ENCODE data around the gene MACF1. TPM values are rescaled to one million over a fixed set of nuclear protein-coding genes. Genes with fewer than 3 reads are reported as not detected.

The MACF1 gene
- total and polyA plus RNA-seq, 8 donors = 16.8 to 662 (median 236) TPM

GRCh38 chr1:39292401-39292800 lies 87.9 kb downstream of the MACF1 start:
- intact Hi-C loops (cut with DNase I; ENCODE audit: low total_unique reads) = no loop called here
- H3K4me3 ChIP-seq = no peak overlapping the region
- DNase-seq = no peak
- 27 to 54% (median 44%) methylated on average over 1 of the region's 1 CpG for WGBS, 5 donors
- H3K36me3 ChIP-seq = peaks cover 55 to 96% (median 90%) of the 10 kb centered on the region in 4 donors
- H3K27ac ChIP-seq = no peak overlapping the region
- peaks cover 0 to 14% (median 4%) of the 10 kb centered on the region in 4 donors for H3K4me1 ChIP-seq
- H3K27me3 ChIP-seq = no peaks in the 10 kb centered on the region
- TF ChIP-seq POLR2AphosphoS5 (IDR thresholded peaks at IDR 0.05) (no peak), EP300 (IDR thresholded peaks at IDR 0.05) (no peak), CTCF (IDR thresholded peaks at IDR 0.05) (no peak), POLR2A (IDR thresholded peaks at IDR 0.05) (no peak)
- no peaks in the 10 kb centered on the region for H3K9me3 ChIP-seq

GRCh38 chr1:39293375-39294070 lies 89.0 kb downstream of the MACF1 start:
- Histone ChIP-seq H3K27me3 (no peaks in the 10 kb centered on the region), H3K4me1 (peaks cover 0 to 18% (median 7%) of the 10 kb centered on the region in 4 donors), H3K27ac (no peak overlapping the region), H3K4me3 (no peak overlapping the region), H3K9me3 (no peaks in the 10 kb centered on the region), H3K36me3 (peaks cover 49 to 96% (median 89%) of the 10 kb centered on the region in 4 donors)
- intact Hi-C loops (cut with DNase I; ENCODE audit: low total_unique reads) = no loop called here
- no peak for DNase-seq
- TF ChIP-seq CTCF (IDR thresholded peaks at IDR 0.05) (no peak), POLR2A (IDR thresholded peaks at IDR 0.05) (no peak), POLR2AphosphoS5 (IDR thresholded peaks at IDR 0.05) (no peak), EP300 (IDR thresholded peaks at IDR 0.05) (no peak)
- WGBS, 5 donors = 66 to 90% (median 78%) methylated on average over 3 of the region's 3 CpGs

GRCh38 chr1:39294531-39294930 lies 90.0 kb downstream of the MACF1 start:
- WGBS, 5 donors = 62 to 93% (median 71%) methylated on average over 1 of the region's 1 CpG
- TF ChIP-seq EP300 (IDR thresholded peaks at IDR 0.05) (no peak), CTCF (IDR thresholded peaks at IDR 0.05) (no peak), POLR2A (IDR thresholded peaks at IDR 0.05) (no peak), POLR2AphosphoS5 (IDR thresholded peaks at IDR 0.05) (no peak)
- Histone ChIP-seq H3K4me3 (no peak overlapping the region), H3K36me3 (peaks cover 50 to 96% (median 91%) of the 10 kb centered on the region in 4 donors), H3K27me3 (no peaks in the 10 kb centered on the region), H3K27ac (no peak overlapping the region), H3K9me3 (no peaks in the 10 kb centered on the region), H3K4me1 (peaks cover 0 to 18% (median 7%) of the 10 kb centered on the region in 4 donors)
- no peak for DNase-seq
- intact Hi-C loops (cut with DNase I; ENCODE audit: low total_unique reads) = no loop called here

GRCh38 chr1:39295901-39296300 lies 91.4 kb downstream of the MACF1 start:
- WGBS, 5 donors = 88 to 97% (median 94%) methylated on average over 2 of the region's 2 CpGs
- Histone ChIP-seq H3K27ac (no peak overlapping the region), H3K36me3 (peaks cover 62 to 99% (median 98%) of the 10 kb centered on the region in 4 donors)

More at GRCh38 chr1:39295901-39296300, 91.4 kb downstream of the MACF1 start:
- no peak for DNase-seq
- H3K27me3 ChIP-seq = no peaks in the 10 kb centered on the region
- no peak overlapping the region for H3K4me3 ChIP-seq
- TF ChIP-seq POLR2A (IDR thresholded peaks at IDR 0.05) (no peak), POLR2AphosphoS5 (IDR thresholded peaks at IDR 0.05) (no peak), CTCF (IDR thresholded peaks at IDR 0.05) (no peak)
- H3K4me1 ChIP-seq = peaks cover 0 to 18% (median 7%) of the 10 kb centered on the region in 4 donors
- intact Hi-C loops (cut with DNase I; ENCODE audit: low total_unique reads) = no loop called here
- no peaks in the 10 kb centered on the region for H3K9me3 ChIP-seq
